ENCODE measurements around the gene CCDC159.
A peak's percentile ranks its signal among the peaks of the same experiment; 100 is the strongest.
"Not testable (repeated sequence)": the region's sequence is repeated elsewhere in the genome, so short reads cannot be mapped to it uniquely, and the experiment has no call there.

CCDC159 gene

GRCh38 chr19:11338569-11339253 is 7.6 kb upstream of the CCDC159 start:
- no peak for DNase-seq

GRCh38 chr19:11339254-11340098 is 6.8 kb upstream of the CCDC159 start, which contains the start of gene RAB3D:
RAB3D (minus strand) TSS chr19:11339657; CDS start chr19:11337399, 2,258 bp downstream.
- DNase-seq: peak; percentile 74

GRCh38 chr19:11340099-11340467 is 6.2 kb upstream of the CCDC159 start:
- not testable (repeated sequence) for DNase-seq

GRCh38 chr19:11342429-11342828 is 3.9 kb upstream of the CCDC159 start:
- DNase-seq: no peak

- DNase-seq: no peak
These were observed 1.1 kb upstream of the CCDC159 start for GRCh38 chr19:11345122-11345803.

- DNase-seq: no peak
These were observed 1.3 kb downstream of the CCDC159 start for GRCh38 chr19:11347546-11348039.

- DNase-seq: no peak
These were observed 2.9 kb downstream of the CCDC159 start for GRCh38 chr19:11349171-11349570.

- not testable (repeated sequence) for DNase-seq
These were observed 7.8 kb downstream of the CCDC159 start for GRCh38 chr19:11354102-11354501.

- peak; percentile 68 for DNase-seq
These were observed 9.1 kb downstream of the CCDC159 start, which contains the start of gene PLPPR2 for GRCh38 chr19:11355160-11356073. PLPPR2 (plus strand) TSS chr19:11355432; CDS start chr19:11357674, 2,242 bp downstream.

- DNase-seq: no peak
These were observed 9.7 kb downstream of the CCDC159 start for GRCh38 chr19:11356074-11356397.

- DNase-seq: no peak
These were observed 10.6 kb downstream of the CCDC159 start for GRCh38 chr19:11356676-11357550.

GRCh38 chr19:11359421-11359820 is 13.1 kb downstream of the CCDC159 start:
- DNase-seq: no peak

- no peak for DNase-seq
These were observed 14.9 kb downstream of the CCDC159 start for GRCh38 chr19:11361037-11361770.

GRCh38 chr19:11361771-11362731 is 15.7 kb downstream of the CCDC159 start:
- DNase-seq: no peak

- no peak for DNase-seq
These were observed 17.6 kb downstream of the CCDC159 start for GRCh38 chr19:11363881-11364280.

GRCh38 chr19:11364296-11364904 is 18.1 kb downstream of the CCDC159 start:
- no peak for DNase-seq

- DNase-seq: no peak
These were observed 18.6 kb downstream of the CCDC159 start for GRCh38 chr19:11364935-11365334.

- DNase-seq: no peak
These were observed 19.3 kb downstream of the CCDC159 start for GRCh38 chr19:11365557-11366117.

Measured in kidney glomerular epithelial cell (primary cell).